GM06990 (cell line): ENCODE results near the gene SUPT3H.
A peak's percentile ranks its signal among the peaks of the same experiment; 100 is the strongest.

Experiments
- DNase-seq: peaks from one replicate; pipeline ENCODE4 v3.0.0-alpha.2; 2011; ENCODE audit not compliant: insufficient read length; ENCODE audit errors: extremely low read depth
- H3K27me3 ChIP-seq: replicated peaks from 2 replicates; pipeline ENCODE4 v1.6.0; 2011; ENCODE audit warnings: low read length; ENCODE audit not compliant: control insufficient read depth, insufficient read depth
- H3K36me3 ChIP-seq: 2 replicates; pipeline ENCODE4 v1.5.1; 2011; ENCODE audit warnings: low read length; ENCODE audit not compliant: control insufficient read depth, insufficient read depth
- H3K4me3 ChIP-seq: replicated peaks from 2 replicates; pipeline ENCODE4 v1.5.1; 2011; ENCODE audit warnings: low read depth, mild to moderate bottlenecking, control low read depth, low read length
- TF ChIP-seq, protein P1 (sequence below): IDR thresholded peaks from 2 replicates; pipeline ENCODE4 v1.5.1; 2011; ENCODE audit warnings: low read length, control low read depth, mild to moderate bottlenecking, inconsistent platforms; ENCODE audit not compliant: insufficient read depth, poor library complexity, severe bottlenecking

Gene SUPT3H

GRCh38 chr6:44925100-44925739, 452.5 kb downstream of the SUPT3H start:
- Histone ChIP-seq H3K36me3 (no peaks in the 10 kb centered on the region), H3K4me3 (no peak overlapping the region), H3K27me3 (no peaks in the 10 kb centered on the region)
- TF ChIP-seq, protein P1, sequence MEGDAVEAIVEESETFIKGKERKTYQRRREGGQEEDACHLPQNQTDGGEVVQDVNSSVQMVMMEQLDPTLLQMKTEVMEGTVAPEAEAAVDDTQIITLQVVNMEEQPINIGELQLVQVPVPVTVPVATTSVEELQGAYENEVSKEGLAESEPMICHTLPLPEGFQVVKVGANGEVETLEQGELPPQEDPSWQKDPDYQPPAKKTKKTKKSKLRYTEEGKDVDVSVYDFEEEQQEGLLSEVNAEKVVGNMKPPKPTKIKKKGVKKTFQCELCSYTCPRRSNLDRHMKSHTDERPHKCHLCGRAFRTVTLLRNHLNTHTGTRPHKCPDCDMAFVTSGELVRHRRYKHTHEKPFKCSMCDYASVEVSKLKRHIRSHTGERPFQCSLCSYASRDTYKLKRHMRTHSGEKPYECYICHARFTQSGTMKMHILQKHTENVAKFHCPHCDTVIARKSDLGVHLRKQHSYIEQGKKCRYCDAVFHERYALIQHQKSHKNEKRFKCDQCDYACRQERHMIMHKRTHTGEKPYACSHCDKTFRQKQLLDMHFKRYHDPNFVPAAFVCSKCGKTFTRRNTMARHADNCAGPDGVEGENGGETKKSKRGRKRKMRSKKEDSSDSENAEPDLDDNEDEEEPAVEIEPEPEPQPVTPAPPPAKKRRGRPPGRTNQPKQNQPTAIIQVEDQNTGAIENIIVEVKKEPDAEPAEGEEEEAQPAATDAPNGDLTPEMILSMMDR: no peak
- DNase-seq: peak; percentile 42

DNA sequence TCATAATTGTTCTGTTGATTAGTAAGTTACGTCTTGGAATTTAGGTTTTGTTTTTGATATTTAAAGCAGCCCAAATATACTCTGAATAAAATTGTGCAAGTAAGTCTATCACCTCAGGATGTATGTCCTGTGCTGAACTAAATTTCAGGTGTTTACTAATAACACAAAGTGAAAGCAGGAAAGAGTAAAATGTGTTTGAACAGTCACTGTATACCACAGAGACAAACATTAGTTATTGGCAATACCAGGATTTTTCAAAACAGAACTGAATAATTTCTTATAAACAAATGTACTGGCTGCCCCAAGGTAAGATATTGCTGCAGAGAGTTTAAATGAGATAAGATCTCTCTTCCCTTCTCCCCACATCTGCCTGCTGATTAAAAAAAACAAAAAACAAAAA, 454.3 kb downstream of the SUPT3H start:
- Histone ChIP-seq H3K4me3 (no peak overlapping the region), H3K27me3 (no peaks in the 10 kb centered on the region), H3K36me3 (no peaks in the 10 kb centered on the region)
- TF ChIP-seq, protein P1: no peak
- DNase-seq: no peak

GRCh38 chr6:44921798-44922197, 455.9 kb downstream of the SUPT3H start:
- Histone ChIP-seq H3K36me3 (no peaks in the 10 kb centered on the region), H3K27me3 (no peaks in the 10 kb centered on the region), H3K4me3 (no peak overlapping the region)
- no peak for DNase-seq
- TF ChIP-seq, protein P1: no peak

- Histone ChIP-seq H3K36me3 (no peaks in the 10 kb centered on the region), H3K4me3 (no peak overlapping the region), H3K27me3 (no peaks in the 10 kb centered on the region)
- TF ChIP-seq, protein P1: no peak
- no peak for DNase-seq
Observed at GRCh38 chr6:44920952-44921491, 456.7 kb downstream of the SUPT3H start.

DNA sequence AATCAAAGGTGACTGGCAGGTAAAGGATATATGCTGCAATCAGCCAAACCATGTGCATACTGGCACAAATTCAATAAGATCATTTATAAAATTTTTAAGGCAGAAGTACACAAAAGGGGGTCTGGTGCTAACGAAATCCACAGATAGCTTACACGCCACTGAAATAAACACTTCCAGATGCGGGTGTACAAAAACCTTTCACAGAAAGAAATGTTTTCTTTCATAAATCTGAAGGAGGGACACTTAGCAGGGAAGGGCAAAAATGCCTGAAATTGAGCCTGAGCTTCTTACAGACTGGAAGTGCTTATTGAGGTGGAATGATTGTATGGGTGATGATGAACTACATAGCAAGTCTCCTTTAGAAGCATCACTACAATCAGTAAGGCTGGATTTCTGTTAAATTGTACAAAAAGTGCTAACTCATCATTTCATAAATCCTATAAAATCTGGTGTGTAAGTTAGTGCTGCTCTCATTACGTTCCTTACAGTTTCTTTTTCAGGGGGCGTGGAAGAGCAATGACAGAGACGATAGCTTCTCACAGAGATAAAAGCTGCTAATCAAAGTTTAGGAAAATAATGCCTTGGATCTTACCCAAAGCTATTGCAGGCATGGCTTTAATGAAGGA, 458.9 kb downstream of the SUPT3H start:
- no peak for DNase-seq
- TF ChIP-seq, protein P1: no peak
- Histone ChIP-seq H3K4me3 (no peak overlapping the region), H3K27me3 (no peaks in the 10 kb centered on the region), H3K36me3 (no peaks in the 10 kb centered on the region)

DNA sequence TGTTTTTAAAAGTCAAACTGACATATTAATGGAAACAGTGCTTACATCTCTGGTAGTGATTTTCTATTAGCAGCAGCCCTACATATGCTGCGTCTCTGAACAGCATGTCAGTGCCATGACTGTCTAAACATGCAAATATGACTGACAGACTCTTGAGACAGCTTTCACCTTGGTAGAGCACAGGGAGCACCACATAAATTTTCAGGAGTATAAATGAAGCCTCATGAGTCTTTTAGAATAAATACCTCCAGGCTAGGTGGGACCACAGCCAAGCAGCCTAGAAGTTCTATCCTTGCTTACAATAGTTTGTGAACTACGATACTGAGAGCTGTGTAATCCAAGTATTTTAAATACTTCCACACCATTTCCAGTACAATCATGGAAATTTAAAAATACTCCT, 460.3 kb downstream of the SUPT3H start:
- H3K4me3 ChIP-seq: no peak overlapping the region
- TF ChIP-seq, protein P1: no peak
- H3K36me3 ChIP-seq: no peaks in the 10 kb centered on the region
- no peak for DNase-seq
- no peaks in the 10 kb centered on the region for H3K27me3 ChIP-seq
